ENCODE data around the gene CHAF1B. TPM values are rescaled to one million over a fixed set of nuclear protein-coding genes. Genes with fewer than 3 reads are reported as not detected.

CHAF1B gene
- total and polyA plus RNA-seq, 2 of the 8 experiments (the other 6 are each of a cell fraction or from before 2014, with no cell fraction given) = 11.8 to 23.1 TPM

- FAIRE-seq (no peak), DNase-seq (ENCODE audit: low read depth in 1 of 2, low spot score in 2 of 2) (no peak)
- ChIA-PET CTCF (ENCODE audit: partially characterized antibody) (interaction anchor here (0.6 to 1.1 kb wide), 2 partner anchors 9 to 702 kb away, joined by 3 read pairs; no protein-coding TSS in a partner anchor), POLR2A (ENCODE audit: partially characterized antibody) (interaction anchor here (0.9 kb wide), 1 partner anchor 10 kb away, joined by 4 read pairs; no protein-coding TSS in a partner anchor)
- peaks cover 0 to 1% of the 10 kb centered on the region in 2 experiments for H4K20me1 ChIP-seq (replicated peaks in 1 of 2; ENCODE audit: control insufficient read depth in 1 of 2, insufficient read depth in 2 of 2, low read length in 2 of 2)
- no peak overlapping the region for H3K4me3 ChIP-seq (ENCODE audit: extremely low read depth in 1 of 4, insufficient read depth in 2 of 4, low read depth in 3 of 4, low read length in 4 of 4)
- 0 out of 7 replicates have a peak, but pooled peaks cover 0 to 3% (median 0%) of the 10 kb centered on the region in 4 experiments for H3K4me1 ChIP-seq (replicated peaks in 1 of 4; ENCODE audit: control insufficient read depth in 3 of 4, insufficient read depth in 4 of 4, low read length in 3 of 4)
- H2BK20ac ChIP-seq (ENCODE audit: low read length) = no peak overlapping the region
- no peak overlapping the region for H4K91ac ChIP-seq (replicated peaks; ENCODE audit: insufficient read length, low read length)
- H2BK15ac ChIP-seq (ENCODE audit: low read length) = no peak overlapping the region
- H2BK5ac ChIP-seq (ENCODE audit: low read depth, low read length) = no peak overlapping the region
- no peak overlapping the region for H3K4ac ChIP-seq (replicated peaks; ENCODE audit: insufficient read length, low read depth, low read length)
- no peak overlapping the region for H2AFZ ChIP-seq (ENCODE audit: low read length)
- no peak overlapping the region for H2BK120ac ChIP-seq (replicated peaks; ENCODE audit: low read depth, low read length)
- no peak overlapping the region for H3K14ac ChIP-seq (ENCODE audit: insufficient read length)
- no peak overlapping the region for H3K56ac ChIP-seq (replicated peaks; ENCODE audit: insufficient read length, low read depth, low read length)
- H3K23me2 ChIP-seq (ENCODE audit: low read depth, low read length) = no peaks in the 10 kb centered on the region
- H3K79me1 ChIP-seq (ENCODE audit: low read depth, low read length) = no peaks in the 10 kb centered on the region
- no peak overlapping the region for H3K27ac ChIP-seq (ENCODE audit: low read depth, low read length)
- no peaks in the 10 kb centered on the region for H3K27me3 ChIP-seq (replicated peaks in 1 of 4; ENCODE audit: control insufficient read depth in 3 of 4, extremely low read depth in 1 of 4, insufficient read depth in 3 of 4, low read length in 3 of 4)
- no peak overlapping the region for H4K8ac ChIP-seq (ENCODE audit: extremely low read depth, insufficient read depth, low read length)
- 95% methylated on average over 6 of the region's 6 CpGs; no CpG with 5 or more reads in 1 of the 2 experiments for WGBS, 2 experiments (ENCODE audit: extremely low coverage in 1 of 2, insufficient coverage in 1 of 2, insufficient read length in 1 of 2, insufficient replicate concordance in 2 of 2, low coverage in 1 of 2, low lambda C conversion rate in 2 of 2, missing lambda C conversion rate in 1 of 2)
- H3K79me2 ChIP-seq (ENCODE audit: control insufficient read depth in 1 of 2, insufficient read depth in 2 of 2, low read length in 2 of 2) = no peaks in the 10 kb centered on the region
- H3K23ac ChIP-seq (ENCODE audit: insufficient read length) = no peak overlapping the region
- H3K36me3 ChIP-seq (ENCODE audit: control insufficient read depth in 2 of 4, insufficient read depth in 4 of 4, low read length in 3 of 4) = peaks cover 2 to 30% (median 12%) of the 10 kb centered on the region in 4 experiments; a peak in 7 of 8 replicates
- H3K9ac ChIP-seq (replicated peaks in 1 of 4; ENCODE audit: extremely low read depth in 1 of 4, low read depth in 3 of 4, low read length in 3 of 4) = no peak overlapping the region
- H2BK12ac ChIP-seq (ENCODE audit: low read depth, low read length) = no peak overlapping the region
- H4K5ac ChIP-seq (ENCODE audit: insufficient read length, low read depth, low read length) = no peak overlapping the region
- H2AK5ac ChIP-seq (ENCODE audit: low read depth, low read length) = no peak overlapping the region
- no peak for TF ChIP-seq HDAC6 (IDR thresholded peaks at IDR 0.05; ENCODE audit: low read depth, low read length)
- no peak overlapping the region for H3K4me2 ChIP-seq (ENCODE audit: insufficient read depth in 1 of 2, low read depth in 2 of 2, low read length in 2 of 2)
- no peaks in the 10 kb centered on the region for H3K9me3 ChIP-seq (ENCODE audit: insufficient read depth in 2 of 2, low read depth in 1 of 2, low read length in 1 of 2)
- no peak overlapping the region for H3K18ac ChIP-seq (ENCODE audit: extremely low read depth, low read length)
Observed at GRCh38 chr21:36379251-36379650, 5.9 kb upstream of the CHAF1B start.

Measured in H1 (cell line).